HTR-8/SVneo (cell line): ENCODE data around the gene FOXP3.

ENCODE experiments used
- DNase-seq: peaks from one replicate; pipeline ENCODE4 v3.0.0; 2011; ENCODE audit warnings: low spot score, mixed read lengths; ENCODE audit not compliant: insufficient read length
- FAIRE-seq: peaks from 2 replicates; lab custom pipeline; 2011; peaks lifted over from hg19 to GRCh38; lab: Jason Lieb, UNC

The FOXP3 gene

DNA sequence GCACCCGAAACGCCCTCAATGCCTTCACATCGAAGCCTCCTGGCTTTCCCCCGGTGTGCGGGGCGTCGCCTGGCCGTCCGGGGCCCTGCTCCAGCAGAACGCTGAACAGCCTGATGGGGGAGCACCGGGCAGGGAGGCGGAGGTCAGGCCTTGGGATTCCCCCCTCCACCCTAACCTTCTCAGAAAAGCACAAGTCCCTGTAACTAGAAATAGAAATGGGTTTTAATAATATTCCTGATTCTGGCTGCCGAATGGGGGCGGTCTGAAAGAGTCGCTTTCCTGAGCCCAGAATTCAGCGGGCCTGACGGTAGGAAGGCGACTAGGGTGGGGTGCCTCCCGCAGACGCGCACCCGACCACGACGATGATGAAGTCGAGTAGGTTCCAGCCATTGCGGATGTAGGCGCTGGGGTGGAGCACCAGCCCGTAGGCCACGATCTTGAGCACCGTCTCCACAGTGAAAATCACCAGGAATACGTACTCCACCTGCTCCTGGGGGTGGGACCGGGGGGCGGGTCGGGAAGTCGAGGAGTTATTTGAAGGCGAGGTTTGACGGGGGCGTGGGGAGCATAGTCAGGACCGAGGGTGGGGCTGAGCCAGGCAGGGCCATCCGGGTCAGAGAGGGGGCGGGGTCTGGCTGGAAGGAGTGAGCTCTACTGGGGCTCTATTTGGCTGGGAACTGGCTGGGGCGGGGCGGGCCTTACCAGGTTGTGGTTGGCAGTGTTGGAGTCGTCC is 33.8 kb downstream of the FOXP3 start:
- FAIRE-seq (no peak), DNase-seq (no peak)

DNA sequence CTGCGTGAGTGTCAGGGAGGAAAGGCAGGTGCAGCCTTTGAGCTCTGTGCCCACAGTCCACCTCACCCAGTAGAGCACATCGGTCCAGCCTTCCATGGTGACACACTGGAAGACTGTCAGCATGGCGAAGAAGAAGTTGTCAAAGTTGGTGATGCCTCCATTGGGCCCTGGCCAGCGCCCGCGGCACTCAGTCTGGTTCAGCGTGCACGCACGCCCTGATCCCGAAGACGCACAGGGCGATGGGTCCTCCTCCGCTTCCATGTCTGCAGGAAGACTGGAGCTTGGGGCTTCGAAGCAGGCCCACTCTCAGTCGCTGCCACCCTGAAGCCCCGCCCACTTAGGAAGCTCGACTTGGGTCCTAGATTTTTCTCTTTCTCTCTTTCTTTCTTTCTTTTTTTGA is 36.3 kb downstream of the FOXP3 start:
- FAIRE-seq = no peak

DNA sequence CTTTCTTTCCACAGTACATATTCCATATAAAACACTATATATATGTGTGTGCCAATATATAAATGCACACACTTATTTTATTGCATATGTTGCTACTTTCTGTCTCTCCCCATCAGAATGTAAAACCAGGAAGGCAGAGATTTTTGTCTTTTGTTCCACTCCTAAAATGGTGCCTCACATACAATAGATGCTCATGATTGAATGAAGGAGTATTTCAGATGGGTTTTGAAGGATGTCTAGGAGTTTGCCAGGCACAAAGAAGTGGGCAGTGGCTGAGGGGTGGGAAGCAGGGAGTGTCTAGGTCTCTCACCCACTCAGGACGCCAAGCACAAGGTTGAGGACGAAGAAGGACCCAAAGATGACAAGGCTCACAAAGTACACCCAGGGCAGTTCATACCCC is 36.8 kb downstream of the FOXP3 start:
- no peak for DNase-seq
- FAIRE-seq = no peak

More for the DNA sequence above, 36.3 kb downstream of the FOXP3 start:
- no peak for DNase-seq

DNA sequence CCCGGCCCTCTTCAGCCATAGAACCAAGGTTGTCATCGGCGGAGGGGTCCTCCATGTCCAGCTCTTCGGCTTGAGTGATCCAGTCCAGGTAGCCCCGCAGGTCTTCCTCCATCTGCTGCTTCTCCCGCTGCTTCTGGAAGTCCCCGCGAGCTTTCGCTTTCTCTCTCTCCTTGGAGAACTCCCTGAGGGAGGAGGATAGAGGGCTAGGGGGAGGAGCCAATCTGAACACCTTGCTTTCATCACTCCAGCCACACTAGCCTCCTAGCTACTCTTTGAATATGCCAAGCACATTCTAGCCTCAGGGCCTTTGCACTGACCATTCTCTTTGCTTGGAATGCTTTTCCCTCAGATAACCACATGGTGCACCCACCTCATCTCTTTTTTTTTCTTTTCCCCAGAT is 37.6 kb downstream of the FOXP3 start:
- no peak for FAIRE-seq

DNA sequence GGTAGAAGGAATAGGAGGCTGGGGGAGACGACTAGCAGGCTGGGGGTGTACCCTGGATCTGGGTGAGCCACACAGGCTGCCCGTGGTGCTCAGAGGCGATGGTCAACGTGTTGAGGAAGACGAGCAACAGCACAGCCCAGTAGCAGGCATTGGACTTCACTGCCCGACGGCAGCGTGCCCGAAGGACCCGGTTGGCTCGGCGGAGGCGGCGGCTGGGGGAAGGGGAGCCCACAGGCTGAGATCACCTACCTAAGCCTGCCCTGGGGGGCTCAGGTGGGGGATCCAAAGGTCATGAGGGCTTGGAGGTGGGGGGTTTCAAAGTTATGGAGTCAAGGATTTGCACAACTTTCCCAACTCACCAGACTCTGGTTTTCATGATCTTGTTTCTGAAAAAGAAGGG is 38.7 kb downstream of the FOXP3 start:
- no peak for FAIRE-seq
- DNase-seq = no peak

More for the DNA sequence above, 37.6 kb downstream of the FOXP3 start:
- no peak for DNase-seq

DNA sequence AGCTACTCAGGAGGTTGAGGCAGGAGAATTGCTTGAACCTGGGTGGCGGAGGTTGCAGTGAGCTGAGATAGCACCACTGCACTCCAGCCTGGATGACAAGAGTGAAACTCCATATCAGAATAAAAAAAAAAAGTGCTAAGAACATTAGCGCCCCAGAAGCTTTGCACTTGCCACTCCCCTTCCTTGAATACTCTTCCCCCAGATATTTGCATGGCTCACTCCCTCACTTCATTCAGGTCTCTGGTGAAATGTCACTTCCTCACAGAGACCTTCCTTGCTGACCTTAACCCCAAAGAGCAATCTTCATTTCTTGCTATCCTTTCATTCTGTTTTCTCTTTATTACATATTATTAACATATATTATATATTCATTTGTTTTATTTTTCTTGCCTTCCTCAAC is 42.6 kb downstream of the FOXP3 start:
- FAIRE-seq (no peak), DNase-seq (no peak)

DNA sequence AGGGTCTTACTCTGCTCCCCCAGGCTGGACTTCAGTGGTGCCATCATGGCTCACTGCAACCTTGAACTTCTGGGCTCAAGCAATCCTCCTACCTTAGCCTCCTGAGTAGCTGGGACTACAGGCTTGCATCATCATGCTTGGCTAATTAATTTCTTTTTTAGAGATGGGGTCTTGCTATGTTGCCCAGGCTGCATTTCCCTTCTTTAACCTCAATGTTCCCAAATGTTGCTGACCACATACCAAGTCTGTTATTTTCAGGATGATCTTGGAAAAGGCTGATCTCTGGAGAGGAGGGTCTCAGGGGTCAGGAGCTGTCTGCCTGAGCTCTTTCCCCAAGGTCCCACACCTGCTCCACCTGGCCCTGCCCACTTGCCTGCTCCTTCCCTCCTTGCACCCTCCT is 44.4 kb downstream of the FOXP3 start:
- FAIRE-seq = no peak
- DNase-seq = no peak

DNA sequence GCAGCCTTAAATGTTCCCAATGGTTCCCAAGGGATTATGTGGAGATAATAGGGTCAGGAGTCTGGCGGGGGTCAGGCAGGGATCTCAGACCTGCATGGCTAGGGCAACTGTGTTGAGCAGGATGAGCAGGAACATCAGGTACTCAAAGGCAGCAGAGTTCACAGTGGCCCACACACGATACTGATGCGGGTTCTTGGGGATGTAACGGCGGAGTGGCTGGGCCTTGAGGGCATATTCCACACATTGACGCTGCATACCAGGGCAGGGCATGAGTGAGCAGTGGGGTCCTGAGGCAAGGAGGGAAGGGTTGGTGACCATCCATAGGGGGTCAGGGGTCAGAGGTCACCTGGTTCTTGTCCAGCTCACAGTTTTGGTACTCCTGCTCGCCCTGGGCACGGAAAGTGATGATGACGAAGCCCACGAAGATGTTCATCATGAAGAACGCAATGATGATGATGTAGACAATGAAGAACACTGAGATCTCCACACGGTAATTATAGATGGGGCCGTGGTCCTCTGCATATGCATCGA is 49.4 kb downstream of the FOXP3 start:
- no peak for FAIRE-seq

DNA sequence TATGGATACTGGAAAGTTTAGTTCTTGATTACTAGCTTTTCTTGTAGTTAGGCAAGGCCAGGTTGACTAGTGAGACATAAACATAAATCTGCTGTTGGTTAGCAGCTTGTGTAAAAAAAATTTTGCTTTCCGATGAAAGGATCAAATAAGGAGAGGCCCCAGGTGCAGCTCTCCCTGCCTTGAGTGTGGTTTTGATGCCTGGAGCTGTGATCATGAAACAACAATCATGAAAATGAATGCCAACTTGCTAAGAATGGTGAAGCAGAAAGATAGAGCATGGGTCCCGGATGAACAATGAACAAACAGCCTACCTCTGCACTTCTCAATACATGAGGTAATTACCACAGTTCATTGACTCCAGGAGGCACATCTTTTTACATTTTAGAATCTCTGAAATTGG is 50.1 kb downstream of the FOXP3 start:
- DNase-seq (no peak), FAIRE-seq (no peak)

More for the DNA sequence above, 49.4 kb downstream of the FOXP3 start:
- no peak for DNase-seq

DNA sequence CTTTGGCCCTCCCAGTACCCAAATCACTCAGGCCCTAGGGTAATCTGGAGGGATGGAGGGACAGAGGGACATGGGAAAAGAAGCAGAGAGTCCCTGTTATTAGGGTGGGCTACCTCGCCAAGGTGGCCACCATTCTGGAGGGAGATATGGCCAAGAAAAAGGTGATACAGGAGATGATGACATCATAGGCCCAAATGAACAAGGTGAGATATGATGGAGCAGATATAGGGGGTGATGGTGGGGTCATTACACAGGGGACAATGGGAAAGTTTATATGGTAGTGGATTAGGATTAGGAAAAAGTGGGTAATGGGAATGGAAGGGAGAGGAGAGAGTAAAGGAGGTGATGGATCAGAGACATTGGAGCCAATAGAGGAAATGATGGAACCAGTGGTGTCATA is 51.6 kb downstream of the FOXP3 start:
- DNase-seq (no peak), FAIRE-seq (no peak)

DNA sequence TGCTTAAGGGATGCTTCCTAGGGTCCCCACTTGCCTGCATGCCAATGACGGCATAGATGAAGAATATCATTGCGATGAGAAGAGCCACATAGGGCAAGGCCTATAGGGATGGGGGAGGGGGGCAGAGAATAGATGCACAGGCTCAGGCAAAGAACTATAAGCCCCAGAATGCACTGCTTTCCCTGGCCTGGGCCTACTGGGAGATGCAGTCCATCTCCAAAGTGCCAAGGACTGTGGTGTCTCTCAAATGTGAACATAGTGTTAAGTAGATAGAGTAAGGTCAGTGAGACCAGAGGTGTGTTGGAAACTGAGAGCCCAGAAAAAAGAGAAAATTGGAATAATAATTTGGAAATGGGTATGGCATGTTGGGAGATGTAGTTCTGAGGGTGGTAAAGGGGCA is 52.3 kb downstream of the FOXP3 start:
- no peak for FAIRE-seq

DNA sequence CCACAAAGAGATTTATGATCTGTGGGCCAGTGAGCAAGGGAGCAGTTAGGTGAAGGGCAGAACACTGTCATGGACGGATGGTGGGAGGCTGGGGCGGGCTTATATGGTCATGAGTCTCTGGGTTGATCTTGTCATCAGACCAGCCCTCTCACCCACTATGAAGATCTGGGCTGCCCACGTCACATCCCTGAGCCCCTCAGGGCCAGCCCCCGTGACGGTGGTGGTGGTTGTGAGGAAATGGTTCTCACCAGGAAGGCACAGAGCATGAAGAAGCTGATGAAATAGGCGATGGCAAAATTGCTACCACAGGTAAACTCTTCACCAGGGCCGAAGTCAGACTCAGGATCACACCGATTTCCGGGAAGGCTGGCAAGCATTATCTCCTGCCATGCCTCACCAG is 53.4 kb downstream of the FOXP3 start:
- DNase-seq = no peak
- no peak for FAIRE-seq

More for the DNA sequence above, 52.3 kb downstream of the FOXP3 start:
- DNase-seq = no peak

DNA sequence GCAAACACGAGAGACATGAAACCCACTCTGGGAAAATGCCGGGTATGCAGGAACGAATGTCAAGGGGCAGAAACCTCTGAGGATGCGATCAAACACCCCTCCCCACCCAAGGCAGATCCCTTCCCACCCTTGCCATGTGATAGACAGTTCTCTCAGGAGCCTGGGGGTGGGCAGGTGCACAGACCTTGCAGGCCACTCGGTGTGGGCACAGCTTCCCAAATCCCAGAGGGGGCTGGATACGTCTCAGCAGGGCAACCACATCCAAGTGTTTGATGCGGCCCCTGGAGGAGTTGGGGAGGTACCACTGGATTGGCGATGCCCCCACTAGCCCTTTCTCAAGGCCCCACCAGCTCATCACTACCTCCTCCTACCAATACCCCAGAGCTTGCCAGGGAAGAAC is 54.1 kb downstream of the FOXP3 start:
- DNase-seq = no peak
- no peak for FAIRE-seq

DNA sequence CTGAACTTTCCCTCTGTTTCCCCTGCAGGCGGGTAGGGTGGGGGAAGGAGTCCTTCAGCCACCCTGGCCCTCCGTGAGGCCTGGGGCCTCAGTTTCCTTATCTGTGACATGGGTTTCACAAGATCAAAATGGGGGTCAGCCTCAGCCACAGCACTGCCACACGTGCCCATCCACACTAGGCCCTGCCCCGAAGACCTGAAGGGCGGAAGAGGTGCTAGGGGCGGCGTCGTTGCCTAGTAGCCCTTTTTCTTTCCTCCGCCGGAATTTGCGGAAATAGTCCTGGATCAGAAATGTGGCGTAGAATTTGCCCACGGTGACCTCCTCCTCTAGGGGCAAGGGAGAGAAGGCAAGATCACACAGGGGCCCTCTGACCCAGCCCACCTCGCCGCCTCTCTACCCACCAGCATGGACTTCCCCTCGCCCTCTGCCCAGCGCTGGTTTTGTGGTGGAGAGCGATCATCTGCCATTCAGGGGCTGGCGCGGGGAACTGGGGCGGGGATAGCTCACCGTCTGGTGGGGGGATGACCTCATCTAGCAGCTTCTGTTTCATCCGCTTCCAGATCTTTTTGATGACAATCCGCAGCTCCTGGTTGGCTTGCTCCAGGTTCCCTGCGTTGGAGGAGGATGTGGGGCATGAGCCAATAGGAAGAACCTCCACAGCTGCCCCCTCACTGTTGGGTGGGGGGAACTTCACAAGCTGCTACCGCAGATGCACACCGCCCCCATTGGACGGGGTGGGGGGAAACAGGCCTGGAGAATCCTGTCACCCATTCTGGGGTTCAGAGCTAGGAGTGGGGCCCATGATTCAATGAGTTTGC is 54.9 kb downstream of the FOXP3 start:
- FAIRE-seq = no peak

DNA sequence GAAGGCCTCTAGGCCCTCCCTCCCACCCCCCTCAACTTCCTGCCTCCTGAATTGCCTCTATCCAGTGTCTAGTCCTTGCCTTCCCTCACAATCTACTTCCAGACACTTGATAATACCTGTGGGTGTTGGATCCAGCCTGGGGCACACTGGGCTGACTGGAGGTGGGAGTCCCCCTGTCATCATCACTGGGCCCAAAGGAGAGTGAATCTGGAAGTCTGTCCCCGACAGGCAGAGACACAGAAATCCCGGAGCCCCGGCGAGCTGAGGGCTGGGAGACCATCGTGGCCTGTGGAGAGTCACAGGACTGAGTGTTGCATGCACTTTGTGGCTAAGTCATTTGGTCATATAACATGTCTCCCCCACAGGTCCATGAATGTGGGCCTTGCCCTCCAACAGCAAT is 56.1 kb downstream of the FOXP3 start:
- DNase-seq = no peak
- no peak for FAIRE-seq

More for the DNA sequence above, 54.9 kb downstream of the FOXP3 start:
- no peak for DNase-seq

DNA sequence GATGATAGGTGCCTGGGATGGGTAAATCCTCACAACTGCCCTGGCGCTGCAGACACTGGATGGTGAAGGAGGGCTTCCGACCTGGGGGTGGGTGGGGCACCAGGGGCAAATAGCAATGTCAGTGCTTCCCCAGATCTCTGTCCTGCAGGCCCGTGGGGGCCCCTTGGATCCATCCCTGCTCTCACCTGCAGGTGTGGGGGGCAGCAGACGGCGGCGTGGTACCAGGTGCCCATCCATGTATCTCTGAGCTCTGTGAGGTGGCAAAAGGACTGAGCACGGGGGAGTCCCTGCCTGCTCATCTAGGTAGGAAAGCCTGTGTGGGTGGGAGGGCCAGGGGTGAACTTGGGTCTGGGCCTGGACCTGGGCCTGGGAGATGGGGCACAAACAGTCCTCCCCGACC is 58.0 kb downstream of the FOXP3 start:
- DNase-seq (no peak), FAIRE-seq (no peak)

DNA sequence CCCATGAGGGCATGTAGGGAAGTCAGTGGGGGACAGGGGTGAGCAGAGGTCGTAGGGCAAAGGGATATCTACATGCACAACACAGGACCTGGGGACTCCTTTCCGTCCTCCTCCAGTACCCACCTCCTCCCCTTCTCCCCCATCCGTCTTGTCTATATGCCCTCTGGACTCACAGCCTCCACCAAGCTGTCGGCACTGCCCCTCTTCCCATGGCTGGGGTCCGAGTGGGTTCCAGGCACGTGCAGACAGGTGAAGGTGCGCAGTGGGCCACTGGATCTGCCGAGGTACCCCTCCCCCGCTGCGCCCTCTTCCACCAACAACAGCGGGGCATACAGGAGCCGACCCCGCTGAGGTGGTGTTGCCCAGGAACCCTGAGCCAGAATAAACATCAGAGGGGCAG is 59.1 kb downstream of the FOXP3 start:
- no peak for FAIRE-seq
- no peak for DNase-seq

DNA sequence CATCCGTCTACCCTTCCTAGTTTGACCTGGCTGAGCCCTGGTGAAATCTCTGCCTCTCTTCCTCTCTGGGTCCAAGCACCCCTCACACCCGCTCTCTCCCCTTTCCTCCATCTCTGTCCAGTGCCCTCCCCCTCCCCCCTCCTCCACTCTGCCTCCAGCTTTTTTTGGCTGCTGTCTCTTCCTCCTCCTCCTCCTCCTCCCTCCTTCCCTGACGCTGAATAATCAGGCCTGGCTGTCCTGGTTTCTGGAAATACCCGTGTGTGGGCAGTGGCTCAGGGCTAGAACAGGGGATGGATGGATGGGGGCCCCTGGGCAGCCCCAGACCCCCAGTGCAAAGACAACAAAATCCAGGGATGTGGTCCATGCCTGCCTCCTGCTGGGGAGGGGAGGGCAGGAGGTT is 59.8 kb downstream of the FOXP3 start:
- DNase-seq (no peak), FAIRE-seq (no peak)

DNA sequence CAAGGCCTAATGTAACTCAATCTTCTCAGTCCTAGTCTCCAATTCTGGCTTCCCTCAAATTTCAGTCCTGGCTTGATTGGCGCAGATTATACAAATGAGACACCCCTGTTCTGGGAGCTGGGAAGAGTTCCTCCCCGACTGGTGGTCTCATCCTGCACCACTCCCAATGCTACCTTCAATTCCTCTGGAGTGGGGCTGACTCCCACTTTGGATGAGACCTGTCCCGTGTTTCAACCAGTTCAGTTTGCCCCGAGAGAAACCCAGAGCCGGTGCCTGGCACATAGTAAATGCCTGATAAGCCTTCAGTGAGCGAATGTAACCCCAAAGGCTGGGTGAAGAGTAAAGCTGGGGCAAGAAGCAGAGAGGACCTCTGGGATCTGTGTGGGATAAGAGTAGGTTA is 60.5 kb downstream of the FOXP3 start:
- DNase-seq (no peak), FAIRE-seq (no peak)

DNA sequence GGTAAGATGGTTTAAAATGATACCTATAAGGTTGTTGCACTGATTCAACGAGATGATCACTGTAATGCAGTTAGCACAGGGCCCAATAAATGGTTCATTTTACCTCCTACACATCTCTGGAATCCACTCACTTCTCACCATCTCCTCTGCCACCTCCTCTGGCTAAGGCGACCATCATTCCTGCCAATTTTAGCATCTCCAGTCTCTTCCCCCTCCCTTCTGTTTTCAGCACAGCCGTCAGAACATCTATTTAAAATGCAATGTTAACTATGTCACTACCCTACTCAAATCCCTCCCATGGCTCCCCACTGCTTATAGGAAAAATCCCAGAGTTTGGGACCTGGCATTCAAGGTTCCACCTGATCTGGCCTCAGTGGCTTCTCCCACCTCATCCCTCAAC is 61.0 kb downstream of the FOXP3 start:
- FAIRE-seq (no peak), DNase-seq (no peak)

DNA sequence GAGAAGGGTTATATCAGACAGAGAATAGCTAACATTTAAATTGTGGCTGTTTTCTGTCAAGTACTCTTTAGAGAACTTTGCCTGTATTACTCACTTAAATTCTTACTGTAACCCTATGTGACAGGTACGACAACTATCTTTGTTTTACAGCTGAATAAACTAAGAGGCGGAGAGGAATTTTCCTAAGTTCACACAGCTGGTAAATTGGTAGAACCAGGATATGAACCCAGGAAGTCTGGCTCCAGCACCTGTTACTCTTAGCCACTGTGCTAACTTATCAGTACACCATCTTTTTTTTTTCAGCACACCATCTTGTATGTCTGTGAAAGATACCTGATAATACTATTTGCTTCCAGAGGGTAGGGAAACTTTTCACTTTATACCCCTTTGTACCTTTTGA is 62.5 kb downstream of the FOXP3 start:
- FAIRE-seq (no peak), DNase-seq (no peak)
